Ishikawa (cell line): ENCODE measurements around the gene LTBR.

ENCODE experiments used
- CEBPB ChIP-seq: IDR thresholded peaks from 2 replicates; pipeline ENCODE4 v1.6.1; 2012
- CREB1 ChIP-seq: IDR thresholded peaks from 2 replicates; pipeline ENCODE4 v1.6.1; 2012; ENCODE audit warnings: low read depth
- EGR1 ChIP-seq: IDR thresholded peaks from 2 replicates; pipeline ENCODE4 v1.6.1; 2012
- EP300 ChIP-seq: IDR thresholded peaks from 2 replicates; pipeline ENCODE4 v1.6.1; 2012; ENCODE audit warnings: borderline replicate concordance
- FOXM1 ChIP-seq: IDR thresholded peaks from 2 replicates; pipeline ENCODE4 v1.6.1; 2012; ENCODE audit warnings: low read depth, borderline replicate concordance
- NFIC ChIP-seq: IDR thresholded peaks from 2 replicates; pipeline ENCODE4 v1.6.1; 2012
- TAF1 ChIP-seq: IDR thresholded peaks from 2 replicates; pipeline ENCODE4 v1.6.1; 2012; ENCODE audit warnings: low read depth, mild to moderate bottlenecking
- TCF12 ChIP-seq: IDR thresholded peaks from 2 replicates; pipeline ENCODE4 v1.6.1; 2012; ENCODE audit warnings: low read depth
- TEAD4 ChIP-seq: IDR thresholded peaks from 2 replicates; pipeline ENCODE4 v1.6.1; 2012
- USF1 ChIP-seq: IDR thresholded peaks from 2 replicates; pipeline ENCODE4 v1.6.1; 2012
- YY1 ChIP-seq: IDR thresholded peaks from 2 replicates; pipeline ENCODE4 v1.6.1; 2012; ENCODE audit warnings: low read depth
- ZBTB7A ChIP-seq: IDR thresholded peaks from 2 replicates; pipeline ENCODE4 v1.6.1; 2012; ENCODE audit warnings: low read depth
- TF ChIP-seq, protein P1 (sequence below): IDR thresholded peaks from 2 replicates; pipeline ENCODE4 v1.6.1; 2012; ENCODE audit warnings: low read depth, mild to moderate bottlenecking
- TF ChIP-seq, protein P2 (sequence below): IDR thresholded peaks from 2 replicates; pipeline ENCODE4 v1.6.1; 2012

DNA sequence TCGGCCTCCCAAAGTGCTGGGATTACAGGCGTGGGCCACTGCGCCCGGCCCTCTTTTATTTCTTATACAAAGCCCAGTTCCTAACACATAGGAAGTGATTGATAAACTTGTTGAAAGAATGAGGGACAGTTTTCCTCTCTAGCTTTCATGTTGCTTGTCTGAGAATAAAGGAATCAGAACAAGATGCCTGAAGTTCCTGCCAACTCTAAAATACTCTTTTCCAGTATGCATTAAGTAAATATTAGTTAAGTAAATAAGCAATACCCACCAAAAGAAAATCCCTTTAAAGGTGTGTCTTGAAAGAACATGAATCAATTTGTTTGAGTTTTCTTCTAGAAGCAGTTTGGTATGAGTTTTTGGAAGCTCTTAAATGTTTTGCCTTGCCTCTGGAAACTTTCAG is 36.4 kb downstream of the LTBR start:
- TF ChIP-seq ZBTB7A (no peak), USF1 (no peak), YY1 (no peak), TAF1 (no peak), EP300 (no peak), NFIC (no peak), CREB1 (no peak), TCF12 (no peak), EGR1 (no peak), CEBPB (no peak), FOXM1 (no peak), TEAD4 (no peak)
- TF ChIP-seq, protein P1, sequence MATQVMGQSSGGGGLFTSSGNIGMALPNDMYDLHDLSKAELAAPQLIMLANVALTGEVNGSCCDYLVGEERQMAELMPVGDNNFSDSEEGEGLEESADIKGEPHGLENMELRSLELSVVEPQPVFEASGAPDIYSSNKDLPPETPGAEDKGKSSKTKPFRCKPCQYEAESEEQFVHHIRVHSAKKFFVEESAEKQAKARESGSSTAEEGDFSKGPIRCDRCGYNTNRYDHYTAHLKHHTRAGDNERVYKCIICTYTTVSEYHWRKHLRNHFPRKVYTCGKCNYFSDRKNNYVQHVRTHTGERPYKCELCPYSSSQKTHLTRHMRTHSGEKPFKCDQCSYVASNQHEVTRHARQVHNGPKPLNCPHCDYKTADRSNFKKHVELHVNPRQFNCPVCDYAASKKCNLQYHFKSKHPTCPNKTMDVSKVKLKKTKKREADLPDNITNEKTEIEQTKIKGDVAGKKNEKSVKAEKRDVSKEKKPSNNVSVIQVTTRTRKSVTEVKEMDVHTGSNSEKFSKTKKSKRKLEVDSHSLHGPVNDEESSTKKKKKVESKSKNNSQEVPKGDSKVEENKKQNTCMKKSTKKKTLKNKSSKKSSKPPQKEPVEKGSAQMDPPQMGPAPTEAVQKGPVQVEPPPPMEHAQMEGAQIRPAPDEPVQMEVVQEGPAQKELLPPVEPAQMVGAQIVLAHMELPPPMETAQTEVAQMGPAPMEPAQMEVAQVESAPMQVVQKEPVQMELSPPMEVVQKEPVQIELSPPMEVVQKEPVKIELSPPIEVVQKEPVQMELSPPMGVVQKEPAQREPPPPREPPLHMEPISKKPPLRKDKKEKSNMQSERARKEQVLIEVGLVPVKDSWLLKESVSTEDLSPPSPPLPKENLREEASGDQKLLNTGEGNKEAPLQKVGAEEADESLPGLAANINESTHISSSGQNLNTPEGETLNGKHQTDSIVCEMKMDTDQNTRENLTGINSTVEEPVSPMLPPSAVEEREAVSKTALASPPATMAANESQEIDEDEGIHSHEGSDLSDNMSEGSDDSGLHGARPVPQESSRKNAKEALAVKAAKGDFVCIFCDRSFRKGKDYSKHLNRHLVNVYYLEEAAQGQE: no peak
- TF ChIP-seq, protein P2, sequence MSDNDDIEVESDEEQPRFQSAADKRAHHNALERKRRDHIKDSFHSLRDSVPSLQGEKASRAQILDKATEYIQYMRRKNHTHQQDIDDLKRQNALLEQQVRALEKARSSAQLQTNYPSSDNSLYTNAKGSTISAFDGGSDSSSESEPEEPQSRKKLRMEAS: no peak
